ENCODE results near the gene ELAVL2.

The ELAVL2 gene

GRCh38 chr9:23821375-23822181 is 4.5 kb downstream of the ELAVL2 start:
- no peak for DNase-seq (ENCODE audit: low read depth)

DNA sequence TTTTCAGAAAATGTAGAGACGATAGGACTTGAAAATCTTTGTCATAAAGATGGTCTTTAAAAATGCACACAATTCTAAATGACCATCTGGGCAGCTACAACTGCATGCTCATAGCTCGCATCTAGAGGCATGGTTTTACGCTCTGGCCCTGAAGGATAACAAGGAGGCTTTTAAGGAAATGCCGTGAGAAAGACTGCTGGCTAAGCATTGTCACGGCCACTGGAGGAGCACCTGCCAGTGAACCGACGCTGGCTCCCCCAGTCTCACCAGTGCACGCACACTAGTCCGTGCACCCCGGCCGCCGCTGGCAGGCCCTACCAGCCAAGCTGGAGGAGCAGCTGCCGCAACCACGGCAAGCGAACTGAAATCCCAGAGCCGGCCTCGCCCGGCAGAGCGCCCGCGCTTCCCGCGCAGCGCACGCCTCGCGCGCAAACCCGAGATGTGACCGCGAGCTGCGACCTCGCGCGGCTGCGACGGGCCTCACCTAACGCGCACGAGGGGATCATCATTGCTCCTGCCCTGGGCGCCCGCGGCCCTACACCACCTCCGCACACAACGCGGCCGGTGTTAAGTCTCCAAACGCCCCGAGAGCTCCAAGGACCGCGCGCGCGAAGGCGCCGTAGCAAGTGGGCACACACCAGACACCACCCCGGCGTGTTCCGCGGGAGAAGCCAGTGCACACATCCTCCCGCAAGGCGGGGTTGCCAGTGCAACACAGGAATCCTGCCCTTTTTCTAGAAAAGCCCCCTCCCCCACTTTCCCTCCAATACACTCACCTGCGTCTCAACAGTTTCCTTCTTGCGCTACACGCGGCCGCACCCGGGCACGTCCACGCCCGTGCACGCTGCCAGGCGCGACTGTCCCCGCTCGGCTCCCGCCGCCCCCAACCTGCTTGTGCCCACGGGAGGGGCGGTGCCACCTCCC is 5.3 kb downstream of the ELAVL2 start:
- no peak for DNase-seq (ENCODE audit: low read depth)

DNA sequence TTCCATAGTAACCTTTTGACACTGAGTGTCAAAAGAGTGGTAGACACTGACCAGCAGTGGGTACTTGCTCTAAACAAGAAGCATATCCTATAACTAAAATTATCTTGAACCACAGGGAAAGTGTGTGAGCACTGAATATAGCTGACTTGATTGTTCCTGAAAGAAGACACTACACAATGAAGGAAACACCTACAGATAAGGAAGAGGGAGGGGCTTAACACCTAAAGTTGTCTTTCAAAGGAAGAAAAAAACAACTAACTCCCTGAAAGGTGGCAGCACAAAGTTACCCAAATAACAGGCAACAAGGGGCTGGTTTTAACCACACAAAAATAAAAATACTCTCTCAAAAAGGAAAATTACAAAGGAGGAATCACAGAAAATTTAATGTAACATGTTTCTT is 6.6 kb downstream of the ELAVL2 start:
- DNase-seq (ENCODE audit: low read depth) = no peak

DNA sequence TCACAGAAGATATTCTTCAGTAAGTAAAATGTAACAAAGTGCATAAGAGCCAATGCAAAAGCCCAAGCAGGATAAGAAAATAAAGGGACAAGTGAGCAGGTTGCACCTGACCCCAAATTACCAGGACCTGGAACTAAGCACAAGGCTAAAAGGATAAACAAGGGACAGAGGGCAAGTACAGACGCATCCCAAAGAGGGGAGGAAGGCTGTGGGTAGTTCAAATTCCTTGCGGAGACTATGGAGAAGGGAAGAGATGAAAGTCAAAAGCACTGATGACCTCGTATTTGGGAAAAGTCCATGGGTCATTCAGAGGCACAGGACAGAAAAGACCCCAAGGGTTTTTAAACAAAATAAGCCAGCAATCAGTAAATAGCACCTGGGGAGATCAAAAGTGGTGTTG is 11.8 kb downstream of the ELAVL2 start:
- DNase-seq (ENCODE audit: low read depth) = no peak

- DNase-seq (ENCODE audit: low read depth) = no peak
Observed at GRCh38 chr9:23812673-23813072, 13.4 kb downstream of the ELAVL2 start.

GRCh38 chr9:23811633-23812032 is 14.4 kb downstream of the ELAVL2 start:
- no peak for DNase-seq (ENCODE audit: low read depth)

DNA sequence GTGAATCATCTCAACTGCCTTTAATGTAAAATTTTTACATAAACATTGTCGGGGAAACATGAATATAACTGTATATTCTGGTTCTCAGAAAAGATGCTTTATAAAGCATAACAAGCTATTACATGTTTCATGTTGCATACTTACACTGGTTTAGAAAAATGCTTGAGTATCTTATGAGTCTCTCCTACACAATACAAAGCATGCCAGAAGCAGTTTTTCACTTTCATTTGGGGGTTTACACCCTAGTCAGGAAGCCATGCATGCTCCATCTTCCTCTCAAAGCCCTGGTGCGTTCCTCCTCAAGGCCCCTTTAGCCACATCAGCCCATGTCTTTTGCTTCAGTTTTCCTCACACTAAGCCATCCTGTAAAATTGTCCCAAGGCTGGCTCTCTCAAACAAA is 22.8 kb downstream of the ELAVL2 start:
- no peak for DNase-seq (ENCODE audit: low read depth)

DNA sequence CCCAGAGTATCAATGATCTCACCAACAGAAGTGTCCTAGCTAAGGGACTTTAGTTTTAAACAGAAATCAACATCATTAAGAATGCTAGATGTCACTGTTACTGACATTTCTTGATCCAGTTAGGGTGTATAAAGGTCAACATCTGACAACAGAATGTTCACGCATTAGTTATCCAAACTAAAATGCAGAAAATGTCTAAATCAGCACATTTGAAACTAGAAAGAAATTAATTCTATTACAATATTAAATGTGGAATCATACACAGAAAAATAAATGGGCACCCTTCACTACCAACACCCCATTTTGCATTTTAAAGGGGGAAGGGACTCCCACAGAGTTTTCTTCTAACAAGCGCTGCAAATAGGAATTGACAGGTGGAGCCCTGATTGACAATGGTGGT is 24.5 kb downstream of the ELAVL2 start:
- DNase-seq (ENCODE audit: low read depth) = no peak

DNA sequence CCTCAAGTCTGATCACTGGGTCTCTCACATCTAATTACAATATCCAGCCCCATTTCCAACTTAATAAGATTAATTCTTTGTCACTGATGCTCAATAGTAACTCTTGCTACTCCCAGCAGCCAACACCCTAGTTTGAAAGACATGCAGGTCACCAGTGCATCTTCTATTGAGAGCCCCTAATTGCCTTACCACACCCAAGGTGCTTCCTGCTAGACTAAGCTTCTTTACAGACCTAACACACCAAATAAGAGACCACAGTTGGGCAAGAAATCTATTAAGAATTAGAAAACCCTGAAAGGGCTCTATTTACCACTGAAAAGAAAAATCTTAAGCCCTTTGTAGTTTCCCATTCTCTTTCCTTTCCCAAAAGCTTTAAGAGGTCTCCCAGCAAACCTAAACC is 26.5 kb downstream of the ELAVL2 start:
- DNase-seq (ENCODE audit: low read depth) = no peak

DNA sequence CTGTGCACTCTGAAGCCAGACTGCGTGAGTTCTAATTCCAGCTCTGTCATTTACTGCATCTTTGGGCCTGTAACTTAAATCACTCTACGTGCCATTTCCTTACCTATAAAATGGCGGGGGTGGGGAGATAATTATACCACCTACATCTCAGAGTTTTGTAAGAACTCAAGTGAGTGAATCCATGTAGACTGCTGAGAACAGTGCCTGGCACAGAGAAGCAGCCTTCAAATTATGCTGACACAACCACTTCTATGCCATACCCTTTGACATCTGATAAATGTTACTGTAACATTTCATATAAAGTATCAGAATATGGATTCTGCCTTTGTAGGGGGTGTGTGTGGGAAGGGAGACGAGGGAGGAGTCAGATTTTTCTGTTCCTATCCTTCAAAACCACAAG is 27.7 kb downstream of the ELAVL2 start:
- no peak for DNase-seq (ENCODE audit: low read depth)

DNA sequence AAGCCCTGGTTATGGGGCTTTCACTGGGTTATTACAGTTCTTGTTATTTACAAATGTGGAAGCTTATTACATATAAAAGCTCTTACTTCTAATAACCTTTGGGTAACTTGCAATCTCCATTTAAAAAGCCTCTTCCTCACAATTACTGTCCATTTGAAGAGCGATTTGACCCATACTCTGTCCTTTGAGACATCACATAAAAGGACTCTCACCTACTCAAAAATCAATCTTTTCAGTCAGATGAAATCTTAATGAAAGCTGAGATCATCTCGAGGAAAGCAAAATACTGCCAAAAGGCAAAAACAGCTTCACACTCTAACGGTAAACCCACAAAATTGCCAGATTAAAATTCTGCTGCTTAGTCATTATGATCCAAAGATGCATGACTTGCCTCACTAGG is 29.8 kb downstream of the ELAVL2 start:
- DNase-seq (ENCODE audit: low read depth) = no peak

- DNase-seq (ENCODE audit: low read depth) = no peak
Observed at GRCh38 chr9:23790351-23791260, 35.4 kb downstream of the ELAVL2 start.

GRCh38 chr9:23789529-23790254 is 36.3 kb downstream of the ELAVL2 start:
- no peak for DNase-seq (ENCODE audit: low read depth)

DNA sequence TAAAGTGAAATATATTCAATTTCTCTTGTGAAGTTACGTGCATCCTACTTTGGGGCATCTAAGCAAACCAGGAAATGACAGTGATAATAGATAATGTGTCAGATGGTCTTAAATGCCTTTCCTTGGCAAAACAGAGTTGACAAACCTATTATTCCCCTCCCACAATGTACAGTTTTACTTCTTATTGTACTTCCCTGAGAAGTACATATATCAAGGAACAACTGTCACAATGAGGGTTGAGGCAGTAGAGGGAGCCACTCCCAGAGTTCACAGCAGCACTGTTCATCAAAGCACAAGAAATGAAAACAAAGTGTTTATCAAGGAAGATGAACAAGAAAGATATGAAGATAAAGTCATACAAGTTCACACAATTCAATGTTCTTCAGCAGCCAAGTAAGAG is 41.1 kb downstream of the ELAVL2 start:
- no peak for DNase-seq (ENCODE audit: low read depth)

DNA sequence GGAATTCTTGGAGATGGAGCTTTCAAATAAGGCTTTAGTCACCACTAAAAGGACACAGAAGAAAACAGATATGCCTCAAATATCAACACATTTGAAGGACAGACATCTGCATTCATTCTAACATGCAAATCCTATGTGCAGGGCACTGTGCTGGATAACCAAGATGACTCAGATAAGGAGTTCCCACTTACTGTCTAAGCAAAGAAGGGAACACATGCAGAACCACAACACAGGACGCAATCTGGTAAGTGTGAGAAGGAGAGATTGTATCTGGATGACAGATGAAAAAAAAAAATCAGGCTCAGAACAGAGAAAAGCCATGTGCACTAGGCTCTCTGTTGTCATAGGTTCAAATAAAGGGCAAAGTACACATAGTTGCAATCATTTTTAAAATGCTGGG is 42.5 kb downstream of the ELAVL2 start:
- DNase-seq (ENCODE audit: low read depth) = no peak

DNA sequence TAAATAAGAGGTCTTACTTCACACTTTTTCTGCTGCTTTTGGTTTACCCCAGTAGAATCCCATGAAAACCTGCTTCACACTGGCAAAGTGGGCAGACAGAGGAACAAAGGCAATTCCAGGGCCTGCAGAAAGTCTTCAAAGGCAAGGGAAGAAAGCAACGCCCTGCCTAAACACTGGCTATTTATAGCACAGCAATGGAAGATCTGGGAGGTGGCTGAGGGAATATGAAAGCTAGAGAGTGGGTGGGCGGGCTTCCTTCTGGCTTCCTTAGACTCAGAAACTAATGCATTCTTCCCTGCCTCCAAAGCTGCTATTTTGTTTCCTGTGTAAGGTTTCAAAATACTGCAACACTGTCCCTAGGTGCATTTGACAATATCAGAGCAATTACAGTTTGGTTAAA is 46.8 kb downstream of the ELAVL2 start:
- no peak for DNase-seq (ENCODE audit: low read depth)

DNA sequence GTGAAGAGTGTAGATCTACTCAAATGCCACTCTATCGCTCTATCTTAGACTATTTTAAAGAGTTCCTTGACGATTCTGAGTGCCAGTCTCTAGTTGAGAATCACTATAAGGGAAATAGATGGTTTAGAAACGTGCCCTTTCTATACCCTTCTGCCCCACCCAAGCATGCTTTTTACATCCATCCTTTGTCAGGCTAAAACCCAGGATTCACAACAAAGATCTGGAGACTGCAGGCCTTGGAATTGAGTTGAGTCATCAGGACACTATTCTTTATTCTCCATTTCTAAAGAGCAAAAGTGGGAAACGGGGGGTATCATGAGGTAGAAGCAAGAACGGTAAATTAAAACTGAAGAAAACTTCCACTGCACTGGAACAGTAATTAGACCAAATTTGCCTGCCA is 48.7 kb downstream of the ELAVL2 start:
- DNase-seq (ENCODE audit: low read depth) = no peak

DNA sequence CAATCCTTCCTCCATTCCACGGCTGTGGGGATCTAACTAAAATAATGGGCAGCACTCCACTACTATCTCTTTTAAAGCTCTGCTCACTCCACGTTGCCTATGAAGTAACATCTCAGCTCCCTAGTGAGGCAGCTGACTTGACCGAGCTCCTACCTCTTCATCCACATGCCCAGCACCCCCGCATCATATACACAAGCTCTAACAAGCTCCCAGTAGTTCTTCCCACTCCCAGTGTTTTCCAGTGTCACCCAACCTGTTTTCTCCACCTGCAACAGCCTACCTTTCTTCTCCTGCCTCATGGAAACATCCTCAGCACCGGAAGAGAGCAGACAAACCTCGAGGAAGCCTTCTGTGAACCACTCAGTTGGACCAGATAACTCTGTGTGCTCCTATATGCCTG is 50.5 kb downstream of the ELAVL2 start:
- no peak for DNase-seq (ENCODE audit: low read depth)

GRCh38 chr9:23774266-23774665 is 51.8 kb downstream of the ELAVL2 start:
- DNase-seq (ENCODE audit: low read depth) = no peak

DNA sequence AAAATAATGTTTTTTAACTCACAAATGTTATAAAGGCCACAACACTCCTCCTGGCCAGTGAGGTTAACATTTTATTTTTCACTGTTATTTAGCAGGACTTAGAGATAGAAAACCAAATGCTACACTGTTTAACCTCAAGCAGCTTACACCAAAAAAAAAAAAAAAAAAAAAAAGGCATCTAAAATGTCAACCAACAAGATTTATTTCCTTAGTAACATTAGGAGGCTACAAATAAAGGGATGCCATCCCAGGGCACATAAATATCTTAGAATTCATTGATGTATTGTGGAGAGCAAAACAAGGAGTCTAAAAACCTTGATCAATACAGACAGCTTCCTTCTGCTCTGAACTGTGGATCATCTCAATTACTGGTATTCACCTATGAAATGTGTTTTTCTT is 53.7 kb downstream of the ELAVL2 start:
- no peak for DNase-seq (ENCODE audit: low read depth)

DNA sequence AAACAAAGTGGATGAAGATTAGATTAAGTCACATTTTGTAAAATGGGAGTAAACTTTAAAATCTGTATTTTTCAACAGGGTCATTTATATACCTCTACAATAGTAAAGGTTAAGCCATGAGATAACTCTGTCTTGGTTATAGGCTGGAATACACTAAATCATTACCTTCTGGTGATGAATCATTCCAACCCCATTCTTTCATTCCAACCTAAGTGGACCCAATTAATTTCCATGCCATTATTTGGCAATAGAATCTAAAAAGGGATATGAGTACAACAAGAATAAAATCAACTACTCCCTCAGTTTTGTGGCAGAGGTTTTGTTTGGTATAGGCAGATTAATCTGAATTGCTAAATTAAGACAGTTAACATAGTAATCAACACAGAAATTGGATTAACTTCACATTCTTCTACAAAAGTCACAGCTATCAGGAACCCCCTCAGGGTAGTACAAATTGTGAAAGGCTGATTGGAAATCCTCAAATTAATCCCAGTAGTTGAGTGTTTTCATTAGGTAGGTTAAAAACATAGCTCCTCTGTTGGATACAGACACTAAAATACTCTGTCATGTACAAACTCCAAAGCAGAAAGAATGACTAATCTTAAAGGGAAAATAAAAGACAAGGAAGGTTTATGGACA is 54.2 kb downstream of the ELAVL2 start:
- no peak for DNase-seq (ENCODE audit: low read depth)

Data from activated gamma-delta T cell treated with anti-CD3 and anti-CD28 coated beads, Interleukin-2, amount 50 U/mL, for 16 hours (primary cell).